ENCODE measurements around the gene IKZF5.

- TF ChIP-seq, protein P1, sequence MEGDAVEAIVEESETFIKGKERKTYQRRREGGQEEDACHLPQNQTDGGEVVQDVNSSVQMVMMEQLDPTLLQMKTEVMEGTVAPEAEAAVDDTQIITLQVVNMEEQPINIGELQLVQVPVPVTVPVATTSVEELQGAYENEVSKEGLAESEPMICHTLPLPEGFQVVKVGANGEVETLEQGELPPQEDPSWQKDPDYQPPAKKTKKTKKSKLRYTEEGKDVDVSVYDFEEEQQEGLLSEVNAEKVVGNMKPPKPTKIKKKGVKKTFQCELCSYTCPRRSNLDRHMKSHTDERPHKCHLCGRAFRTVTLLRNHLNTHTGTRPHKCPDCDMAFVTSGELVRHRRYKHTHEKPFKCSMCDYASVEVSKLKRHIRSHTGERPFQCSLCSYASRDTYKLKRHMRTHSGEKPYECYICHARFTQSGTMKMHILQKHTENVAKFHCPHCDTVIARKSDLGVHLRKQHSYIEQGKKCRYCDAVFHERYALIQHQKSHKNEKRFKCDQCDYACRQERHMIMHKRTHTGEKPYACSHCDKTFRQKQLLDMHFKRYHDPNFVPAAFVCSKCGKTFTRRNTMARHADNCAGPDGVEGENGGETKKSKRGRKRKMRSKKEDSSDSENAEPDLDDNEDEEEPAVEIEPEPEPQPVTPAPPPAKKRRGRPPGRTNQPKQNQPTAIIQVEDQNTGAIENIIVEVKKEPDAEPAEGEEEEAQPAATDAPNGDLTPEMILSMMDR (IDR thresholded peaks at IDR 0.05 in 4 of 5, conservative IDR thresholded peaks at IDR 0.05 in 1 of 5) = no peak
- no peak for TF ChIP-seq POLR2A (IDR thresholded peaks at IDR 0.05)
Measured at GRCh38 chr10:123057968-123058367, 49.4 kb upstream of the IKZF5 start.

Measured in gastrocnemius medialis (tissue), 4 donors.